Gastrocnemius medialis (tissue), 4 donors: ENCODE results near the gene OPCML. TPM values are rescaled to one million over a fixed set of nuclear protein-coding genes. Genes with fewer than 3 reads are reported as not detected.

Source experiments
- ATAC-seq, 2 donors: fragments of 150-250 bp; one replicate each; pipeline ENCODE4 v1.9.1; 2016
- DNase-seq, 2 donors: peaks; one replicate each; pipeline ENCODE4 v3.0.0-alpha.2; 2019
- H3K27ac ChIP-seq, 4 donors: fragments of 200-600 bp; sonication (generic); 1 replicate in 1 of 4; 2 replicates in 3 of 4; pipeline ENCODE4 v1.5.1; 2016 to 2018; ENCODE audit warnings: mild to moderate bottlenecking in 2 of 4, moderate library complexity in 1 of 4
- H3K27me3 ChIP-seq, 3 donors: fragments of 200-600 bp; sonication (generic) in 2 of 3; 1 replicate in 1 of 3; 2 replicates in 2 of 3; pipeline versions ENCODE4 v1.5.1 to v1.6.0; 2016 to 2019; ENCODE audit warnings: mild to moderate bottlenecking in 1 of 3, moderate library complexity in 1 of 3
- H3K36me3 ChIP-seq, 2 donors: fragments of 200-600 bp; sonication (generic) in 1 of 2; one replicate each; pipeline ENCODE4 v1.5.1; 2017 to 2018
- H3K4me1 ChIP-seq, 2 donors: fragments of 200-600 bp; sonication (generic) in 1 of 2; one replicate each; pipeline ENCODE4 v1.5.1; 2016 to 2017; ENCODE audit warnings: mild to moderate bottlenecking in 2 of 2
- H3K4me3 ChIP-seq, 4 donors: fragments of 200-600 bp; sonication (generic) in 3 of 4; 1 replicate in 1 of 4; 2 replicates in 3 of 4; pipeline ENCODE4 v1.5.1; 2016 to 2019; ENCODE audit warnings: mild to moderate bottlenecking in 2 of 4
- H3K9me3 ChIP-seq, 3 donors: fragments of 200-600 bp; sonication (generic) in 2 of 3; 1 replicate in 1 of 3; 2 replicates in 2 of 3; pipeline ENCODE4 v1.5.1; 2016 to 2019
- CTCF ChIP-seq, 5 experiments: fragments of 450-650 bp in 3 of 5; fragments of 200-600 bp in 2 of 5; sonication (generic) in 2 of 5; IDR thresholded peaks in 4 of 5; conservative IDR thresholded peaks in 1 of 5; 1 replicate in 4 of 5; 2 replicates in 1 of 5; pipeline ENCODE4 v1.5.1; 2016 to 2019; ENCODE audit warnings: antibody characterized with exemption in 5 of 5, mild to moderate bottlenecking in 3 of 5, moderate library complexity in 3 of 5
- POLR2A ChIP-seq, 2 donors: fragments of 450-650 bp; IDR thresholded peaks; one replicate each; pipeline ENCODE4 v1.6.1; 2017; ENCODE audit warnings: antibody characterized with exemption in 2 of 2, mild to moderate bottlenecking in 2 of 2, moderate library complexity in 2 of 2
- in situ Hi-C, 4 donors: fragments of 200-750 bp; cut with MboI; loops; one replicate each; pipeline versions ENCODE4 v1.15.0 to v1.8.0; 2017; ENCODE audit warnings: low sequenced_read_pairs in 4 of 4
- intact Hi-C: fragments of 100-400 bp; cut with DNase I; formaldehyde crosslinking; loops from one replicate; pipeline ENCODE4 v1.15.1; 2023; ENCODE audit warnings: low total_unique reads
- total RNA-seq, 4 donors: library from RNA; depleted of rRNA; stranded (reverse); fragments of >200 nt; gene quantifications; one replicate each; pipeline versions ENCODE4 v1.1.0 to v1.2.3, GENCODE V29; 2016

OPCML gene
- total RNA-seq, 4 donors from 2014 or later, result not detected

GRCh38 chr11:132822276-132822675, 710.0 kb downstream of the OPCML start:
- no peaks in the 10 kb centered on the region for H3K36me3 ChIP-seq
- no peak for ATAC-seq
- DNase-seq, result no peak
- in situ Hi-C loops (no loop called here), intact Hi-C loops (no loop called here)
- H3K9me3 ChIP-seq, result no peaks in the 10 kb centered on the region
- TF ChIP-seq POLR2A (IDR thresholded peaks at IDR 0.05), result no peak
- no peak for TF ChIP-seq CTCF (IDR thresholded peaks at IDR 0.05 in 4 of 5, conservative IDR thresholded peaks at IDR 0.05 in 1 of 5)
- H3K4me3 ChIP-seq, result no peak overlapping the region
- H3K4me1 ChIP-seq, result no peaks in the 10 kb centered on the region
- H3K27me3 ChIP-seq, result no peaks in the 10 kb centered on the region
- H3K27ac ChIP-seq, result no peak overlapping the region

GRCh38 chr11:132821499-132821898, 710.8 kb downstream of the OPCML start:
- intact Hi-C loops (no loop called here), in situ Hi-C loops (no loop called here)
- no peak for DNase-seq
- Histone ChIP-seq H3K27me3 (no peaks in the 10 kb centered on the region), H3K9me3 (no peaks in the 10 kb centered on the region), H3K27ac (no peak overlapping the region), H3K4me3 (no peak overlapping the region), H3K36me3 (no peaks in the 10 kb centered on the region), H3K4me1 (no peaks in the 10 kb centered on the region)
- no peak for TF ChIP-seq CTCF (IDR thresholded peaks at IDR 0.05 in 4 of 5, conservative IDR thresholded peaks at IDR 0.05 in 1 of 5)
- no peak for TF ChIP-seq POLR2A (IDR thresholded peaks at IDR 0.05)
- ATAC-seq, result no peak

- TF ChIP-seq CTCF (IDR thresholded peaks at IDR 0.05 in 4 of 5, conservative IDR thresholded peaks at IDR 0.05 in 1 of 5) (no peak), POLR2A (IDR thresholded peaks at IDR 0.05) (no peak)
- Histone ChIP-seq H3K4me1 (no peaks in the 10 kb centered on the region), H3K4me3 (no peak overlapping the region), H3K27ac (no peak overlapping the region), H3K36me3 (no peaks in the 10 kb centered on the region), H3K27me3 (no peaks in the 10 kb centered on the region), H3K9me3 (no peaks in the 10 kb centered on the region)
- ATAC-seq (no peak), DNase-seq (no peak)
- intact Hi-C loops, result no loop called here
- in situ Hi-C loops, result no loop called here
Observed at GRCh38 chr11:132821014-132821413, 711.3 kb downstream of the OPCML start.

- intact Hi-C loops, result no loop called here
- TF ChIP-seq POLR2A (IDR thresholded peaks at IDR 0.05) (no peak), CTCF (IDR thresholded peaks at IDR 0.05 in 4 of 5, conservative IDR thresholded peaks at IDR 0.05 in 1 of 5) (no peak)
- in situ Hi-C loops, result no loop called here
- Histone ChIP-seq H3K36me3 (no peaks in the 10 kb centered on the region), H3K4me3 (no peak overlapping the region), H3K27me3 (no peaks in the 10 kb centered on the region), H3K4me1 (no peaks in the 10 kb centered on the region), H3K27ac (no peak overlapping the region), H3K9me3 (no peaks in the 10 kb centered on the region)
- ATAC-seq (no peak), DNase-seq (no peak)
Observed at GRCh38 chr11:132818951-132819350, 713.4 kb downstream of the OPCML start.

GRCh38 chr11:132817387-132817786, 714.9 kb downstream of the OPCML start:
- ATAC-seq, result no peak
- intact Hi-C loops (no loop called here), in situ Hi-C loops (no loop called here)
- Histone ChIP-seq H3K36me3 (no peaks in the 10 kb centered on the region), H3K4me3 (no peak overlapping the region), H3K4me1 (no peaks in the 10 kb centered on the region), H3K27ac (no peak overlapping the region), H3K9me3 (no peaks in the 10 kb centered on the region), H3K27me3 (no peaks in the 10 kb centered on the region)
- TF ChIP-seq CTCF (IDR thresholded peaks at IDR 0.05 in 4 of 5, conservative IDR thresholded peaks at IDR 0.05 in 1 of 5) (no peak), POLR2A (IDR thresholded peaks at IDR 0.05) (no peak)
- no peak for DNase-seq
